Mucosa of rectum (tissue), 2 donors: ENCODE measurements around the gene APLN.

ENCODE experiments used
- H3K27ac ChIP-seq, 2 donors: one replicate each; pipeline ENCODE4 v1.7.0; 2013; ENCODE audit warnings: inconsistent platforms in 2 of 2, low read depth in 2 of 2, low read length in 2 of 2
- H3K27me3 ChIP-seq, 2 donors: one replicate each; pipeline ENCODE4 v1.7.0; 2013; ENCODE audit warnings: low read length in 2 of 2; ENCODE audit not compliant: control insufficient read depth in 2 of 2, insufficient read depth in 2 of 2
- H3K36me3 ChIP-seq, 2 donors: one replicate each; pipeline ENCODE4 v1.7.0; 2013; ENCODE audit warnings: low read length in 2 of 2; ENCODE audit not compliant: control insufficient read depth in 2 of 2, insufficient read depth in 2 of 2
- H3K4me1 ChIP-seq, 2 donors: one replicate each; pipeline ENCODE4 v1.7.0; 2013; ENCODE audit warnings: low read length in 2 of 2, mild to moderate bottlenecking in 1 of 2; ENCODE audit not compliant: control insufficient read depth in 2 of 2, insufficient read depth in 2 of 2
- H3K4me3 ChIP-seq, 2 donors: one replicate each; pipeline ENCODE4 v1.7.0; 2013; ENCODE audit warnings: low read length in 2 of 2
- H3K9ac ChIP-seq, 2 donors: one replicate each; pipeline ENCODE4 v1.7.0; 2013; ENCODE audit warnings: low read length in 2 of 2, low read depth in 1 of 2, mild to moderate bottlenecking in 1 of 2
- H3K9me3 ChIP-seq, 2 donors: one replicate each; pipeline ENCODE4 v1.7.0; 2013; ENCODE audit warnings: low read length in 2 of 2; ENCODE audit not compliant: control insufficient read depth in 2 of 2
- donor health status: healthy.
- donor health status: Normal muscosa, but diverticular disease.

The APLN gene

DNA sequence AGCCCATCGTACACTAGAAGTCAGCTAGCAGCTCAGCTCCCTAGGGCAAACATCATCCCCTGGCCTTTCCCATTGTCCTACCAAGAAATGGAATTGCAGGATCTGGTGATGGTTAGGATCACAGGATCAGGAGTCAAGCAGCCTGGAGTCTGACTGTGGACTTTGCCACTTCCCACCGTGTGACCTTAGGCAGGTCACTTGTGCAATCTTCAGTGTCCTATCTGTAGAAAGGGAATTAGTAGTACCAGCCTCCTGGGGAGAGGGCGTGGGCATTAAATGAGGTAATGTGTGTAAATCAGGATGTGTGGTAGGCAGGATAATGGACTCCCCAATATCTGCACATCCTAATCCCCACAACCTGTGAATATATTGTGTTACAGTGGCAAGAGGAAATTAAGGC lies 38.6 kb upstream of the APLN start:
- H3K9me3 ChIP-seq: no peaks in the 10 kb centered on the region
- H3K9ac ChIP-seq: no peak overlapping the region
- H3K4me3 ChIP-seq: no peak overlapping the region
- H3K36me3 ChIP-seq: no peaks in the 10 kb centered on the region
- H3K27me3 ChIP-seq: peaks cover 0 to 9% of the 10 kb centered on the region in 2 donors
- H3K4me1 ChIP-seq: no peaks in the 10 kb centered on the region
- no peak overlapping the region for H3K27ac ChIP-seq

DNA sequence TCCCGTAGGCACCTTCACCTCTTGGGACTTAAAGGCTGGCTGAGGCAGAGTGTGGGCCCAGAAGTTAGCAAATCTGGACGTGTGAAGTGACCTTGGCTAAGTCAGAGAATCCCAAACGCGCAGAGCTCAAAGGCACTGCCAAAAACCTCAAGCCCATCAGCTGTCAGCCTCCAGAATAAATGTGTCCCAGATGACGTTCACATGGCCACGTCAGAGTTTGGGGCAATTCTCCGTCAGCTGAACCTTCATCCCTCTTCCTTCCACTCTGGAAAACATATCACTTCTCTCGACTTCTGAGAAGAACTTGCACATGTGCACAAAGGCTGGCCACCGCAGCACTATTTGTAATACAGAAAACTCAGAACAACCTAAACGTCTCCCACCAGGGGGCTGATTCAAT lies 35.7 kb upstream of the APLN start:
- H3K9me3 ChIP-seq: no peaks in the 10 kb centered on the region
- H3K4me1 ChIP-seq: no peaks in the 10 kb centered on the region
- peaks cover 0 to 5% of the 10 kb centered on the region in 2 donors for H3K27me3 ChIP-seq
- no peak overlapping the region for H3K4me3 ChIP-seq
- H3K27ac ChIP-seq: no peak overlapping the region
- H3K9ac ChIP-seq: no peak overlapping the region
- no peaks in the 10 kb centered on the region for H3K36me3 ChIP-seq

DNA sequence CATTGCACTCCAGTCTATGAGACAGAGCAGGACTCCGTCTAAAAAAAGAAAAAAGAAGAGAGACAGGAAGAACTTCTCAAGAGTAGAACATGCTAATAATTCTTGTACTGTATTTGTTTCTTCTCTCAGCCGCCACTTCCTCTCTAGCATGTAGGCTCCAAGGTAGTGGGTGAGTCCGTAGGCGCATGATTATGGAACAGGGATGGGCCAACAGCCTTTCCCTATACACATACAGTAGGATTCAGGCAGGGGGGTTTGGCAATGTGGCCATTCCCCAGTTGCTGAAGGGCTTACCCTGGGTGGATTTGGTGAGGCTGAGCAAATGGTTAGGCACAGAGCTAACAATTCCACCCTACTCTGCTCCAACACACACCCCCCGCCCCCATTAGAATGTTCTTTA lies 35.0 kb upstream of the APLN start:
- H3K27me3 ChIP-seq: no peaks in the 10 kb centered on the region
- no peaks in the 10 kb centered on the region for H3K36me3 ChIP-seq
- no peaks in the 10 kb centered on the region for H3K9me3 ChIP-seq
- no peaks in the 10 kb centered on the region for H3K4me1 ChIP-seq
- H3K4me3 ChIP-seq: no peak overlapping the region
- no peak overlapping the region for H3K27ac ChIP-seq
- H3K9ac ChIP-seq: no peak overlapping the region

DNA sequence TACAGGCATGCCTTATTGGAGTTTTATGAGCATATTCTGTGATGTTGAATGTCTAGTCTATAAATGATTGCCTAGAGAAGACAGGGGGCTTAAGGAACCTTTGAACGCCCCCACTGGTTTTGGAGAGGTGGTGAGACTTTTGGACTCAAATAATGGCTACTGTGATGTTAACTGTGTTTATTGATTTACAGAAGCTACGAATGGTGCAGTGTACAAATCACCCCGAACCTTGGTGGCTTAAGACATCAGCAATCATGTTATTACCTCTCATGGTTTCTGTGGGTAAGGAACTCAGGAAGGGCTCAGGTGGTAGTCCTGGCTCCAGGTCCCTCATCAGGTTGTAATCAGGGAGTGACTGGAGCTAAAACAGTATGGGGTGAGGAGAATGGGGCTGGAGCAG lies 33.3 kb upstream of the APLN start:
- Histone ChIP-seq H3K27me3 (peaks cover 0 to 4% of the 10 kb centered on the region in 2 donors), H3K4me3 (no peak overlapping the region), H3K4me1 (no peaks in the 10 kb centered on the region), H3K9ac (no peak overlapping the region), H3K27ac (no peak overlapping the region), H3K9me3 (no peaks in the 10 kb centered on the region), H3K36me3 (no peaks in the 10 kb centered on the region)

DNA sequence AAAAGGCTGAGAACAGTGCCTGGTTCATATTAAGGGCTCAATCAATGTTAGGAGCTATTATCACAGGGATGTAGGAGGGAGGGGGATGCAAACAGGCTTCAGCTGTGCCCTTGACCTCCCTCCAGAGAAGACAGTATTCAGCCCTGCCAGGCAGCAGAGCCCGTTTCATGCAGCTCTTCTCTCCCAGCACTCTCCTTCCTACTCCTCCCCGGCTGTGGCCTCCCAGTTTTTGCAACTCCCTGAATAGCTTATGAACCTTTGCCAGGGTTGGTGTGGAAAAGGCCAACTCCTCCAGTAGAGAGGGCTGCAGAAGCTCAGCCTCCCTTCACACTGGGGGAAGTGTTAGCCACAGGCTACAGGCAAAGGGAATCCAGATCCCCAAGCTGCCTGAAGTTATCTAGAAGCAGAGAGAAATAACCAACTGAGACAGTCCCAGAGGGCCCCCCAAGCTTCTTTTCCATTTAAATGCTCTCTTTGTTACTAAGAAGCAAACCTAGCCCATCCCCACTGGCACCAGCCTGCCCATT lies 31.7 kb upstream of the APLN start:
- Histone ChIP-seq H3K36me3 (no peaks in the 10 kb centered on the region), H3K9ac (no peak overlapping the region), H3K4me1 (no peaks in the 10 kb centered on the region), H3K4me3 (no peak overlapping the region), H3K9me3 (no peaks in the 10 kb centered on the region), H3K27me3 (peaks cover 0 to 6% of the 10 kb centered on the region in 2 donors), H3K27ac (no peak overlapping the region)

DNA sequence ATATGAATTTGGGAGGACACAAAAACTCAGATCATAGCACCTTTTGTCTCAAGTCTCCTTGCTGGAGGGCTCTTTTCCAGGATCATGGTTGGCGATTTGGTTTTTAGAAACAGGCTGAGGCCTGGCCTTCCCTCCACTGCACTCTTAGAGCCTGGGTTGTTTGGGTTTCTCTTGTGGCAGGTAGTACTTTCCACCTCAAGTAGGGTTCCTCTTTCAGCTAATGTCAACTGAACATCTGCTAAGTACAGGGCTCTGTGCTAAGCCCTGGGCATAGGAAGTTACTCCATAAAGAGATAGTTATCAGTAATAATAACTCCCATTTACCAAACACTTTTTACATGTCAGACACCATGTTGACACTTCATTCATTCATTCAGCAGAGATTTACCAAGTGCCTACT lies 28.2 kb upstream of the APLN start:
- Histone ChIP-seq H3K4me3 (no peak overlapping the region), H3K27me3 (peaks cover 0 to 6% of the 10 kb centered on the region in 2 donors), H3K9ac (no peak overlapping the region), H3K36me3 (no peaks in the 10 kb centered on the region), H3K27ac (no peak overlapping the region), H3K9me3 (no peaks in the 10 kb centered on the region), H3K4me1 (peaks cover 3 to 6% of the 10 kb centered on the region in 2 donors)

DNA sequence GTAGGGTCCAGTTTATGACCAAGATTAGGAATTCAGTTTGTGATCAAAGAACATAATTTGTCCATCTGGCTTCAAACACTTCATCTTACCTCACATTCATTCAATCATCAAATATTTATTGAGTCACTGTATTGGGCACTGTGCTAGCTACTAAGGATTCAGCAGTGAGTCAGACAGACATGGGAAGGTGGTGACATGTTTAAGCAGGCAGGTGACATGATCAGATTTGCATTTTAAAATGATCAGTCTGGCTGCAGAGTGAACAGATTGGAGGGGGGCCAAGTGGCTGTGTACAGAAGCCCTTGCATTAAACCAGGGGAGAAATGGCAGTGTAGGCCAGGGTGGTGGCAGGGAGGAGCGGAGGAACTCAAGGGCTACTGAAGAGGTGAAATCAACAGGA lies 25.1 kb upstream of the APLN start:
- no peak overlapping the region for H3K9ac ChIP-seq
- no peaks in the 10 kb centered on the region for H3K9me3 ChIP-seq
- no peak overlapping the region for H3K27ac ChIP-seq
- H3K4me1 ChIP-seq: peaks cover 3 to 6% of the 10 kb centered on the region in 2 donors
- no peak overlapping the region for H3K4me3 ChIP-seq
- no peaks in the 10 kb centered on the region for H3K36me3 ChIP-seq
- peaks cover 0 to 6% of the 10 kb centered on the region in 2 donors for H3K27me3 ChIP-seq

DNA sequence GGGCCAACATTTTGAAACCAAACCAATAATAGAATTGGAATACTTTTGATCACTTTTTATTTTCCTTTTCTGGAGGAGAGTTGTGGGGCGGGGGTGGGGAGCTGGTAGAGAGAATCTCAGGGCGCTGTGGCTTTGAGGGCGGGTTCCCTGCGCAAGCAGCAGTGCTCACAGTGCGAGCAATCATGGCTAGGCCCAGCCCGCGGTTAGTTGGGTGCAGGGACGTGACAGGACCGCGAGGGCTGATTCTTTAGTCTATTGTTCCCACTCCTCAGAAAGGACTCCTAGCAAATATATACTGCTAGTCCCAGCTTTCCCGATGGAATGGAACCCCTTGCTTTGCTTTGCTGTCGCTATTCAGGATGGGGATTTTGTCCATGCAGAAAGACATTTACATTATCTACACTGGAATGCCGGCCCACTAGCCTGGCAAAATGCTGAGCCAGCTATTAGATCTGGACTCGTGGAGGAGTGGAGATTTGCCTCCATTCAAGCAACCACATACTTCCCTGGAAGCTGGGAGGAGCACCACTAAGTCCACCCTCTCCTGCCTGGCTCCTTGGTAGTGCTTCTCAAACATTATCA lies 23.9 kb upstream of the APLN start:
- Histone ChIP-seq H3K36me3 (no peaks in the 10 kb centered on the region), H3K9ac (peak overlapping the region in 1 of 2 donors; percentile 66)

DNA sequence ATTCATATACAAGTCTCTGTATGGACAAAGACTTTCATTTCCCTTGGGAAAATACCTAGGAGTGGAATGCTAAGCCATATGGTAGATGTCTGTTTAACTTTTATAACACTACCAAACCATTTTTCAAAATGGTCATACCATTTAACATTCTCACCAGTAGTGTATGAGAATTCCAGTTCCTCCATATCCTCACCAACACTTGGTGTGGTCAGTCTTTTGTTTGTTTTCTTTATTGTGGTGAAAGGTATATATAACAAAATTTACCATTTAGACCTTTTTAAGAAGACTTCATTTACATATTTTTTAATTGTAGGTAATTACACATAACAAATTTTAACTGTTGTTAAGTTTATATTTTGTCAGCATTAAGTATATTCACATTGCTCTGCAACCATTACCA lies 12.7 kb upstream of the APLN start:
- H3K27ac ChIP-seq: no peak overlapping the region
- H3K4me1 ChIP-seq: no peaks in the 10 kb centered on the region
- H3K27me3 ChIP-seq: peaks cover 0 to 4% of the 10 kb centered on the region in 2 donors

More for the DNA sequence above, 23.9 kb upstream of the APLN start:
- H3K4me3 ChIP-seq: peak overlapping the region; percentile 50 to 73
- H3K4me1 ChIP-seq: peaks cover 3 to 6% of the 10 kb centered on the region in 2 donors
- peaks cover 0 to 6% of the 10 kb centered on the region in 2 donors for H3K27me3 ChIP-seq
- H3K27ac ChIP-seq: peak overlapping the region; percentile 76 to 82
- no peaks in the 10 kb centered on the region for H3K9me3 ChIP-seq

DNA sequence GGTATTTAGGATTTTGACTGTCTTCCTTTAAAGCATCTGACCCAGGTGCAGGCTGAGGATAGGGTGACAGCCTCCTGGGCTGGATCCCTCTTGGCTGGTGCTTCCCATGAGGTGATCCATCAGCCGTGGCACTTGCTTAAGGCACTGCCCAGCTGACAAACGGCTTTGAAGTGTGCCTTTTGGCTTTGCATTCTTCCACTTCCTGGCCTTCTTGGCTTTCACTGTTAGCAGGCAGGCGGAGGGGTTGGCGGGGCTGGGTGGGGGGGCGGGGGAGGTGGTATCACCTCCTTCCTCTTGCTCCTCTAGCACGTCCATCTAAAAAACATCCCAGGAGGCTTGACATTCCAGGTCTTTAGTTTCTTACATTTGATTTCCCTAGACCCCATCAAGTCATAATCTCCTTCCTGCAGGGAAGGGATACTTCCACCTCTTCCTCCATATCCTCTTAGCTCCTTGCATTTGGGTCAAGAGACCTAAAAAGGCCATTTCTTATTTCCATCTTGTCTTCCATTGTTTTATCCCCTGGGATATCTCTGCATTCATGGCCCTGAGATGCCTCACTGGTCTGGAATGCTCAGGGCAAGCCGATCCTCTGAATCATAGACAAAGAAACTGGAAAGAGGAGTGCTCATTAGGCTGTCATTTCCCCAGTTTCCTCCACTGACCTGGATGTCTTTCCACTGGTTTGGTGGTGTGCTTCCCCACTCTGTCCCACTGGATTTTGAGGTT lies 11.3 kb upstream of the APLN start:
- H3K27ac ChIP-seq: no peak overlapping the region

More for the DNA sequence above, 12.7 kb upstream of the APLN start:
- Histone ChIP-seq H3K9me3 (no peaks in the 10 kb centered on the region), H3K9ac (no peak overlapping the region), H3K4me3 (no peak overlapping the region), H3K36me3 (no peaks in the 10 kb centered on the region)

More for the DNA sequence above, 11.3 kb upstream of the APLN start:
- Histone ChIP-seq H3K36me3 (no peaks in the 10 kb centered on the region), H3K27me3 (peaks cover 0 to 4% of the 10 kb centered on the region in 2 donors), H3K4me1 (no peaks in the 10 kb centered on the region), H3K4me3 (no peak overlapping the region), H3K9ac (no peak overlapping the region), H3K9me3 (no peaks in the 10 kb centered on the region)
